C4-2B (cell line): ENCODE data around the gene PRG3.

Experiments
- ZFX ChIP-seq: fragments of 450-650 bp; IDR thresholded peaks from 2 replicates; pipeline ENCODE4 v1.6.1; 2017
- TF ChIP-seq, protein P1 (sequence below): fragments of 450-650 bp; conservative IDR thresholded peaks from 2 replicates; pipeline ENCODE4 v1.5.1; 2017; ENCODE audit warnings: mild to moderate bottlenecking

DNA sequence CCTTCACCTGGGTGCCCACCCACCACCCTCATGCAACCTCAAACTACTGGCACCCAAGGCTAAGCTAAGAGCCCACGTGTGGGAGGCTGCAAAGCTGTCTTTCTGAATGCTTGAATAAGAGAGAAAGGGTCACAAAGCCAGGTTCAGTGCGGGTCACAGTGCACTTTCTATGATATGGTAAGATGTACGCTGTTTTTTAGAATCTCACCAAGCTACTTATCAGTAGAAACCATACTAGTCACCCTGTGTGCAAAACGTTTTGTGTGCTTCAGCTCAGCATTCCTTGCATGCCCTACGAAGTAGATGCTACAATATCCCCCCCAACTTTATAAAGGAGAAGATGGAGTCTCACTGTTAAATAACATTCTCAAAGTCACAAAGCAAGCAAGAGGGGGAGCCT lies 27.9 kb downstream of the PRG3 start:
- TF ChIP-seq, protein P1, sequence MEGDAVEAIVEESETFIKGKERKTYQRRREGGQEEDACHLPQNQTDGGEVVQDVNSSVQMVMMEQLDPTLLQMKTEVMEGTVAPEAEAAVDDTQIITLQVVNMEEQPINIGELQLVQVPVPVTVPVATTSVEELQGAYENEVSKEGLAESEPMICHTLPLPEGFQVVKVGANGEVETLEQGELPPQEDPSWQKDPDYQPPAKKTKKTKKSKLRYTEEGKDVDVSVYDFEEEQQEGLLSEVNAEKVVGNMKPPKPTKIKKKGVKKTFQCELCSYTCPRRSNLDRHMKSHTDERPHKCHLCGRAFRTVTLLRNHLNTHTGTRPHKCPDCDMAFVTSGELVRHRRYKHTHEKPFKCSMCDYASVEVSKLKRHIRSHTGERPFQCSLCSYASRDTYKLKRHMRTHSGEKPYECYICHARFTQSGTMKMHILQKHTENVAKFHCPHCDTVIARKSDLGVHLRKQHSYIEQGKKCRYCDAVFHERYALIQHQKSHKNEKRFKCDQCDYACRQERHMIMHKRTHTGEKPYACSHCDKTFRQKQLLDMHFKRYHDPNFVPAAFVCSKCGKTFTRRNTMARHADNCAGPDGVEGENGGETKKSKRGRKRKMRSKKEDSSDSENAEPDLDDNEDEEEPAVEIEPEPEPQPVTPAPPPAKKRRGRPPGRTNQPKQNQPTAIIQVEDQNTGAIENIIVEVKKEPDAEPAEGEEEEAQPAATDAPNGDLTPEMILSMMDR: no peak
- TF ChIP-seq ZFX: no peak
